SH-SY5Y (cell line): ENCODE results near the gene AK8.

Experiments
- GATA2 ChIP-seq: IDR thresholded peaks from 2 replicates; pipeline ENCODE4 v1.6.1; 2011; ENCODE audit warnings: mild to moderate bottlenecking, low read depth, low read length
- GATA3 ChIP-seq: IDR thresholded peaks from 2 replicates; pipeline ENCODE4 v1.6.1; 2011; ENCODE audit warnings: low read depth, mild to moderate bottlenecking, low read length, moderate library complexity

GRCh38 chr9:132858751-132859150, 19.3 kb downstream of the AK8 start:
- TF ChIP-seq GATA2: no peak
- TF ChIP-seq GATA3: no peak
